ENCODE results near the gene SLC5A10. TPM values are rescaled to one million over a fixed set of nuclear protein-coding genes. Genes with fewer than 3 reads are reported as not detected.

SLC5A10 gene
- total and polyA plus RNA-seq, 7 donors = 0.19 TPM; not detected in 6

DNA sequence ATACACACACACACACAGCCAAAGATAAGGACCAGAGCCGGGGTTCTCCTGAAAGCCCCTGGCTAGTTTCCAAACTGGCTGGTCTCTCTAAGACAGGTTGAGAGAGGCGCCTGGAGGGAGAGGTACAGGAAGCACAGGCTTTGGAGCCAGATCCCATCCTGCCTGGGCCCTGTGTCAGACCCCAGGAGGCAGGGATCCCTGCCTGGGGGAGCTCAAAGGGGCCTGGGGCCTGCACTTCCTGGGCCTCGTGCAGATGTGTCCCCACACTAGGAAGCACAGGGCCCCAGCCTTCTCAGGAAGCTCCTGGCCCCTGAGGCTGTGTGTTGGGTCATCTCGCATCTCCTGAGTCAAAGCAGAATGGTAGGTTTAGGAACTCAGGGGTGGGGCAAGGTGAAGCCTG lies 16.0 kb downstream of the SLC5A10 start:
- no peaks in the 10 kb centered on the region for H3K9me3 ChIP-seq
- 22 to 53% methylated on average over 4 of the region's 4 CpGs for WGBS, 2 donors
- no peaks in the 10 kb centered on the region for H3K36me3 ChIP-seq
- H3K27me3 ChIP-seq = no peaks in the 10 kb centered on the region
- intact Hi-C loops (cut with DNase I) = no loop called here
- H3K4me3 ChIP-seq = no peak overlapping the region
- TF ChIP-seq EP300 (IDR thresholded peaks at IDR 0.05) (no peak), POLR2A (IDR thresholded peaks at IDR 0.05) (no peak), POLR2AphosphoS5 (IDR thresholded peaks at IDR 0.05) (no peak)
- TF ChIP-seq, protein P1, sequence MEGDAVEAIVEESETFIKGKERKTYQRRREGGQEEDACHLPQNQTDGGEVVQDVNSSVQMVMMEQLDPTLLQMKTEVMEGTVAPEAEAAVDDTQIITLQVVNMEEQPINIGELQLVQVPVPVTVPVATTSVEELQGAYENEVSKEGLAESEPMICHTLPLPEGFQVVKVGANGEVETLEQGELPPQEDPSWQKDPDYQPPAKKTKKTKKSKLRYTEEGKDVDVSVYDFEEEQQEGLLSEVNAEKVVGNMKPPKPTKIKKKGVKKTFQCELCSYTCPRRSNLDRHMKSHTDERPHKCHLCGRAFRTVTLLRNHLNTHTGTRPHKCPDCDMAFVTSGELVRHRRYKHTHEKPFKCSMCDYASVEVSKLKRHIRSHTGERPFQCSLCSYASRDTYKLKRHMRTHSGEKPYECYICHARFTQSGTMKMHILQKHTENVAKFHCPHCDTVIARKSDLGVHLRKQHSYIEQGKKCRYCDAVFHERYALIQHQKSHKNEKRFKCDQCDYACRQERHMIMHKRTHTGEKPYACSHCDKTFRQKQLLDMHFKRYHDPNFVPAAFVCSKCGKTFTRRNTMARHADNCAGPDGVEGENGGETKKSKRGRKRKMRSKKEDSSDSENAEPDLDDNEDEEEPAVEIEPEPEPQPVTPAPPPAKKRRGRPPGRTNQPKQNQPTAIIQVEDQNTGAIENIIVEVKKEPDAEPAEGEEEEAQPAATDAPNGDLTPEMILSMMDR (IDR thresholded peaks at IDR 0.05) = no peak
- H3K4me1 ChIP-seq = no peaks in the 10 kb centered on the region
- H3K27ac ChIP-seq = no peak overlapping the region
- DNase-seq = no peak

GRCh38 chr17:18968345-18968744 lies 16.4 kb downstream of the SLC5A10 start:
- WGBS, 2 donors = 76 to 77% methylated on average over 4 of the region's 4 CpGs
- no peaks in the 10 kb centered on the region for H3K36me3 ChIP-seq
- DNase-seq = no peak
- intact Hi-C loops (cut with DNase I) = no loop called here
- H3K27ac ChIP-seq = no peak overlapping the region
- TF ChIP-seq POLR2A (IDR thresholded peaks at IDR 0.05) (no peak), EP300 (IDR thresholded peaks at IDR 0.05) (no peak), POLR2AphosphoS5 (IDR thresholded peaks at IDR 0.05) (no peak)
- TF ChIP-seq, protein P1 (IDR thresholded peaks at IDR 0.05) = no peak
- no peaks in the 10 kb centered on the region for H3K27me3 ChIP-seq
- H3K9me3 ChIP-seq = no peaks in the 10 kb centered on the region
- H3K4me1 ChIP-seq = no peaks in the 10 kb centered on the region
- no peak overlapping the region for H3K4me3 ChIP-seq

GRCh38 chr17:18968945-18969887 lies 17.3 kb downstream of the SLC5A10 start:
- intact Hi-C loops (cut with DNase I) = no loop called here
- no peaks in the 10 kb centered on the region for H3K4me1 ChIP-seq
- no peak overlapping the region for H3K4me3 ChIP-seq
- H3K9me3 ChIP-seq = no peaks in the 10 kb centered on the region
- TF ChIP-seq POLR2A (IDR thresholded peaks at IDR 0.05) (peak in 1 of 2 donors; percentile 18), POLR2AphosphoS5 (IDR thresholded peaks at IDR 0.05) (no peak)
- WGBS, 2 donors = 27 to 59% methylated on average over 23 of the region's 23 CpGs
- H3K27me3 ChIP-seq = no peaks in the 10 kb centered on the region
- no peaks in the 10 kb centered on the region for H3K36me3 ChIP-seq
- no peak for DNase-seq
- peak overlapping the region in 1 of 4 donors; percentile 12 for H3K27ac ChIP-seq

DNA sequence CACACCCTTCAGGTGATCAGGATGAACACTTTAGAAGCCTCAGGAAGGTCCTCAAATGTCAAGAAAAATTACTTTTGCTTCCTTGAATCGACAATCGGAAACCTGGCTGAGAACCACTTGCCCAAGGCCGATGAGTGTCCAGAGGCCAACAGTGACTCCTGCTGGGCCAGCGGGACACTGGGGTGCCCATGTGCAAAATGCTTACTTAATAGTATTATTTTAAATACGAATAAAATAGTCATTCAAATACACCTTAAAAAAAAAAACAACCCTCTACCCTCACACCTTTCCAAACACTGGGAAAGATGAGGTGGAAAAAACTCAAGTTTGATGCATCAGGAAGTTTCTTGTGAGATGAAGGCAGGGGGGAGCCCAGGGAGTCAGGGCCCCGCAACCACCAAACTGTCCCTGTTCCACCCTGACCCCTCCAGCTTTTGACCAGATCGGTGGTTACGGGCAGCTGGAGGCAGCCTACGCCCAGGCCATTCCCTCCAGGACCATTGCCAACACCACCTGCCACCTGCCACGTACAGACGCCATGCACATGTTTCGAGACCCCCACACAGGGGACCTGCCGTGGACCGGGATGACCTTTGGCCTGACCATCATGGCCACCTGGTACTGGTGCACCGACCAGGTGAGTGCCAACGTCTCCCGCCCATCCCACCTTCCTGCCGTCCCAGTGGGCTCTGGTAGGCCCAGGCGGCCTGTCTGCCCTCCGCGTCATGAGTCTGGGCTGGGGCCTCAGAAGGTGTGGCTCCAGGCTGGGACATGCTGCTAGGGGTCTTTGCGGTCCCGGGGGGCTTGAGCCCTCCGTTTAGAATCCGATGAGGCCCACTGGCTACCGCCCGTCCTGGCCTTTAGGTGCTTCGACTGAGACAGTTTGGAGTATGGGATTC lies 18.9 kb downstream of the SLC5A10 start:
- Histone ChIP-seq H3K36me3 (no peaks in the 10 kb centered on the region), H3K27ac (no peak overlapping the region), H3K9me3 (no peaks in the 10 kb centered on the region), H3K4me3 (no peak overlapping the region), H3K4me1 (no peaks in the 10 kb centered on the region), H3K27me3 (no peaks in the 10 kb centered on the region)
- no peak for DNase-seq
- TF ChIP-seq POLR2AphosphoS5 (IDR thresholded peaks at IDR 0.05) (no peak), POLR2A (IDR thresholded peaks at IDR 0.05) (no peak), EP300 (IDR thresholded peaks at IDR 0.05) (no peak)
- TF ChIP-seq, protein P1 (IDR thresholded peaks at IDR 0.05) = no peak
- 55 to 84% methylated on average over 28 of the region's 28 CpGs for WGBS, 2 donors
- intact Hi-C loops (cut with DNase I) = no loop called here

DNA sequence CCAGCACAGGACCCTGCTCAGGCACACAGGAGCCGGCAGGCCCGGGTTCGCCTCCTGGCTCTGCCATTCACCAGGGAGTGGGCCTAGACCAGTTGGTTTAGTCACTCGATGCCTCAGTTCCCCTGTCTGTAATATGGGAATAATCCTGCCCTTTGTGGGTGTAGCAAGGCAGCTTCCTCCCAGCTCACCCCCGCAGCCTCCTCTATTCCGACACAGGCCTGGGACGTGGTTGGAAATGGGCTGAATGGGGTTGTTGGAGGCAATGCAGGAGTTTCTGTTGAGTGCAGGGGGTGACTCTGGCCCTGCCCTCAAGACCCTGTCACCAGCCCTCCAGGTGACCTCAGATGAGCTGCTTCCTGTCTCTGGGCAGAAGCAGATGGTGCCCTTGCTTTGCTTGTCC lies 19.8 kb downstream of the SLC5A10 start:
- WGBS, 2 donors = 94 to 97% methylated on average over 7 of the region's 7 CpGs
- no peaks in the 10 kb centered on the region for H3K9me3 ChIP-seq
- intact Hi-C loops (cut with DNase I) = no loop called here

More for the DNA sequence above, 19.8 kb downstream of the SLC5A10 start:
- DNase-seq = no peak
- Histone ChIP-seq H3K27ac (no peak overlapping the region), H3K4me3 (no peak overlapping the region), H3K4me1 (no peaks in the 10 kb centered on the region), H3K36me3 (no peaks in the 10 kb centered on the region), H3K27me3 (no peaks in the 10 kb centered on the region)
- TF ChIP-seq POLR2AphosphoS5 (IDR thresholded peaks at IDR 0.05) (no peak), EP300 (IDR thresholded peaks at IDR 0.05) (no peak), POLR2A (IDR thresholded peaks at IDR 0.05) (no peak)
- TF ChIP-seq, protein P1 (IDR thresholded peaks at IDR 0.05) = no peak
